Mesendoderm (in vitro differentiated cells): Measurements from ENCODE around the gene TMC5.
"Not testable (repeated sequence)": the region's sequence is repeated elsewhere in the genome, so short reads cannot be mapped to it uniquely, and the experiment has no call there.

Experiments
- DNase-seq: peaks from one replicate; pipeline ENCODE4 v3.0.0; 2013
- H2AK5ac ChIP-seq: 2 replicates; pipeline ENCODE4 v1.6.1; 2013; ENCODE audit warnings: low read length, inconsistent platforms
- H2BK120ac ChIP-seq: 2 replicates; pipeline ENCODE4 v1.6.1; 2013; ENCODE audit warnings: low read depth, mild to moderate bottlenecking, low read length, moderate library complexity, mixed read lengths
- H2BK15ac ChIP-seq: replicated peaks from 2 replicates; pipeline ENCODE4 v1.6.1; 2013; ENCODE audit warnings: low read depth, mild to moderate bottlenecking, moderate library complexity
- H2BK5ac ChIP-seq: 2 replicates; pipeline ENCODE4 v1.6.1; 2013; ENCODE audit warnings: low read length, inconsistent platforms
- H3K18ac ChIP-seq: 2 replicates; pipeline ENCODE4 v1.6.1; 2013; ENCODE audit warnings: mild to moderate bottlenecking, low read length, mixed read lengths
- H3K23ac ChIP-seq: one replicate; pipeline ENCODE4 v1.6.1; 2013; ENCODE audit warnings: low read length
- H3K27ac ChIP-seq: 2 replicates; pipeline ENCODE4 v1.5.1; 2013; ENCODE audit warnings: low read depth, mild to moderate bottlenecking, inconsistent platforms, low read length, moderate library complexity
- H3K27me3 ChIP-seq: 2 replicates; pipeline ENCODE4 v1.6.1; 2013; ENCODE audit warnings: low read length, control low read depth, mild to moderate bottlenecking, inconsistent platforms; ENCODE audit not compliant: insufficient read depth, poor library complexity
- H3K36me3 ChIP-seq: 2 replicates; pipeline ENCODE4 v1.6.1; 2013; ENCODE audit warnings: low read length, inconsistent platforms; ENCODE audit not compliant: control insufficient read depth, insufficient read depth
- H3K4ac ChIP-seq: one replicate; pipeline ENCODE4 v1.6.1; 2013; ENCODE audit warnings: low read depth, mild to moderate bottlenecking, low read length, moderate library complexity
- H3K4me1 ChIP-seq: 2 replicates; pipeline ENCODE4 v1.6.1; 2013; ENCODE audit warnings: low read depth, low read length, inconsistent platforms; ENCODE audit not compliant: control insufficient read depth
- H3K4me2 ChIP-seq: 2 replicates; pipeline ENCODE4 v1.6.1; 2013; ENCODE audit warnings: low read length
- H3K4me3 ChIP-seq: 2 replicates; pipeline ENCODE4 v1.5.1; 2013; ENCODE audit warnings: mild to moderate bottlenecking, low read length
- H3K56ac ChIP-seq: one replicate; pipeline ENCODE4 v1.6.1; 2013; ENCODE audit warnings: low read length
- H3K79me1 ChIP-seq: 2 replicates; pipeline ENCODE4 v1.6.1; 2013; ENCODE audit warnings: low read length, inconsistent platforms
- H3K79me2 ChIP-seq: 2 replicates; pipeline ENCODE4 v1.6.1; 2013; ENCODE audit warnings: mild to moderate bottlenecking, low read length; ENCODE audit not compliant: control insufficient read depth, insufficient read depth
- H3K9ac ChIP-seq: 2 replicates; pipeline ENCODE4 v1.6.1; 2013; ENCODE audit warnings: low read length, inconsistent platforms
- H4K5ac ChIP-seq: one replicate; pipeline ENCODE4 v1.6.1; 2013; ENCODE audit warnings: low read length
- H4K8ac ChIP-seq: one replicate; pipeline ENCODE4 v1.6.1; 2013; ENCODE audit warnings: low read depth, mild to moderate bottlenecking, control low read depth, low read length, moderate library complexity
- WGBS: extraction: QIAGEN DNeasy Blood & Tissue Kit; methylation state at CpG from one replicate; pipeline ENCODE4 v1.1.7; 2013; ENCODE audit warnings: low lambda C conversion rate, missing lambda C conversion rate; ENCODE audit not compliant: insufficient coverage; ENCODE audit errors: extremely low coverage; 5-methylcytosine and 5-hydroxymethylcytosine counted together

Gene TMC5

GRCh38 chr16:19395646-19396267, 21.9 kb upstream of the TMC5 start:
- not testable (repeated sequence) for H4K8ac ChIP-seq, H3K79me2 ChIP-seq, H3K27ac ChIP-seq

GRCh38 chr16:19396555-19397011, 21.1 kb upstream of the TMC5 start:
- no peak overlapping the region for H3K18ac ChIP-seq
- no peaks in the 10 kb centered on the region for H3K36me3 ChIP-seq
- H3K79me2 ChIP-seq: no peaks in the 10 kb centered on the region
- no peak overlapping the region for H3K56ac ChIP-seq
- no peaks in the 10 kb centered on the region for H3K27me3 ChIP-seq
- H3K79me1 ChIP-seq: no peaks in the 10 kb centered on the region
- H3K4me1 ChIP-seq: peaks cover 1% of the 10 kb centered on the region
- H2BK120ac ChIP-seq: no peak overlapping the region
- no peak overlapping the region for H2AK5ac ChIP-seq
- no peak overlapping the region for H3K23ac ChIP-seq
- no peak overlapping the region for H3K4ac ChIP-seq
- no peak overlapping the region for H3K27ac ChIP-seq
- no peak overlapping the region for H3K4me3 ChIP-seq
- no CpG with 5 or more reads among the region's 9 CpGs for WGBS
- no peak for DNase-seq
- no peak overlapping the region for H3K9ac ChIP-seq
- H4K8ac ChIP-seq: no peak overlapping the region
- no peak overlapping the region for H3K4me2 ChIP-seq
- no peak overlapping the region for H2BK5ac ChIP-seq
- H2BK15ac ChIP-seq: no peak overlapping the region
- no peak overlapping the region for H4K5ac ChIP-seq

More at GRCh38 chr16:19395646-19396267, 21.9 kb upstream of the TMC5 start:
- WGBS: no CpG with 5 or more reads among the region's 4 CpGs
- H2BK5ac ChIP-seq, H3K4me3 ChIP-seq, H2BK15ac ChIP-seq, H2BK120ac ChIP-seq, H3K18ac ChIP-seq, H2AK5ac ChIP-seq, H3K23ac ChIP-seq, H4K5ac ChIP-seq, H3K79me1 ChIP-seq, H3K27me3 ChIP-seq, H3K36me3 ChIP-seq, H3K4me2 ChIP-seq, H3K4ac ChIP-seq, H3K4me1 ChIP-seq, H3K56ac ChIP-seq, H3K9ac ChIP-seq: not testable (repeated sequence)
- peak; percentile 84 for DNase-seq

- H2BK120ac ChIP-seq: not testable (repeated sequence)
These were observed 20.3 kb upstream of the TMC5 start for GRCh38 chr16:19397373-19397772.

GRCh38 chr16:19400711-19401110, 17.0 kb upstream of the TMC5 start:
- Histone ChIP-seq H3K4ac (no peak overlapping the region), H2AK5ac (no peak overlapping the region), H3K4me2 (no peak overlapping the region), H2BK15ac (no peak overlapping the region), H3K9ac (no peak overlapping the region), H3K56ac (no peak overlapping the region), H3K23ac (no peak overlapping the region), H2BK120ac (no peak overlapping the region), H3K27ac (no peak overlapping the region), H3K4me1 (peaks cover 1% of the 10 kb centered on the region), H3K18ac (no peak overlapping the region), H2BK5ac (no peak overlapping the region), H4K5ac (no peak overlapping the region), H3K79me1 (no peaks in the 10 kb centered on the region), H3K36me3 (no peaks in the 10 kb centered on the region), H3K27me3 (no peaks in the 10 kb centered on the region), H3K4me3 (no peak overlapping the region), H3K79me2 (no peaks in the 10 kb centered on the region), H4K8ac (no peak overlapping the region)
- peak; percentile 15 for DNase-seq
- no CpG with 5 or more reads among the region's 7 CpGs for WGBS

More at GRCh38 chr16:19397373-19397772, 20.3 kb upstream of the TMC5 start:
- H3K23ac ChIP-seq, H2AK5ac ChIP-seq, H3K27ac ChIP-seq, H3K27me3 ChIP-seq, H3K56ac ChIP-seq, H3K79me1 ChIP-seq, H3K36me3 ChIP-seq, H3K4me3 ChIP-seq, H4K8ac ChIP-seq, H3K9ac ChIP-seq, H3K4me2 ChIP-seq, H3K4ac ChIP-seq, H2BK5ac ChIP-seq, H3K18ac ChIP-seq, DNase-seq, H3K4me1 ChIP-seq, H3K79me2 ChIP-seq, H2BK15ac ChIP-seq, H4K5ac ChIP-seq: not testable (repeated sequence)
- WGBS: no CpG with 5 or more reads among the region's 2 CpGs

GRCh38 chr16:19406891-19407491, 10.7 kb upstream of the TMC5 start:
- no CpG with 5 or more reads among the region's 5 CpGs for WGBS
- H3K4ac ChIP-seq: no peak overlapping the region
- no peak overlapping the region for H4K5ac ChIP-seq
- no peaks in the 10 kb centered on the region for H3K36me3 ChIP-seq
- no peak overlapping the region for H3K27ac ChIP-seq
- H3K79me1 ChIP-seq: no peaks in the 10 kb centered on the region
- no peaks in the 10 kb centered on the region for H3K79me2 ChIP-seq
- H2BK120ac ChIP-seq: no peak overlapping the region
- no peak overlapping the region for H3K23ac ChIP-seq
- H3K4me2 ChIP-seq: no peak overlapping the region
- no peak overlapping the region for H2BK5ac ChIP-seq
- no peaks in the 10 kb centered on the region for H3K4me1 ChIP-seq
- no peaks in the 10 kb centered on the region for H3K27me3 ChIP-seq
- H4K8ac ChIP-seq: no peak overlapping the region
- no peak overlapping the region for H2BK15ac ChIP-seq
- no peak overlapping the region for H3K4me3 ChIP-seq
- H3K9ac ChIP-seq: no peak overlapping the region
- H3K18ac ChIP-seq: no peak overlapping the region
- H3K56ac ChIP-seq: no peak overlapping the region
- DNase-seq: no peak
- no peak overlapping the region for H2AK5ac ChIP-seq
